Vagina (tissue), 2 donors: ENCODE results near the gene PRG3. TPM values are rescaled to one million over a fixed set of nuclear protein-coding genes. Genes with fewer than 3 reads are reported as not detected.

ENCODE experiments used
- DNase-seq, 2 donors: peaks; one replicate each; pipeline ENCODE4 v3.0.0-alpha.2; 2017; ENCODE audit errors: extremely low spot score in 2 of 2
- H3K27ac ChIP-seq: fragments of 200-600 bp; sonication (generic); one replicate; pipeline ENCODE4 v1.5.1; 2019
- H3K27me3 ChIP-seq: fragments of 200-600 bp; sonication (generic); one replicate; pipeline ENCODE4 v1.5.1; 2019
- H3K36me3 ChIP-seq, 2 donors: fragments of 200-600 bp; sonication (generic); one replicate each; pipeline ENCODE4 v1.5.1; 2017 to 2019
- H3K4me1 ChIP-seq: fragments of 200-600 bp; sonication (generic); one replicate; pipeline ENCODE4 v1.5.1; 2019
- H3K4me3 ChIP-seq, 2 donors: fragments of 200-600 bp; sonication (generic); 1 replicate in 1 of 2; 2 replicates in 1 of 2; pipeline ENCODE4 v1.5.1; 2016 to 2019
- H3K9me3 ChIP-seq: fragments of 200-600 bp; sonication (generic); one replicate; pipeline ENCODE4 v1.5.1; 2019
- POLR2A ChIP-seq, 2 donors: fragments of 450-650 bp; IDR thresholded peaks; one replicate each; pipeline ENCODE4 v1.6.1; 2017; ENCODE audit warnings: antibody characterized with exemption in 2 of 2, mild to moderate bottlenecking in 2 of 2, moderate library complexity in 2 of 2
- POLR2AphosphoS5 ChIP-seq, 2 donors: sonication (generic); formaldehyde crosslinking; IDR thresholded peaks; one replicate each; pipeline ENCODE4 v1.9.0; 2017; ENCODE audit warnings: antibody characterized with exemption in 2 of 2, mild to moderate bottlenecking in 2 of 2, low read depth in 1 of 2; ENCODE audit not compliant: insufficient read depth in 1 of 2
- intact Hi-C: fragments of 100-400 bp; cut with DNase I; formaldehyde crosslinking; loops from one replicate; pipeline ENCODE4 v1.15.1; 2023
- total RNA-seq: library from RNA; depleted of rRNA; stranded (reverse); fragments of >200 nt; gene quantifications from one replicate; pipeline ENCODE4 v1.2.3, GENCODE V29; 2016
- TF ChIP-seq, protein P1 (sequence below), 3 experiments: fragments of 450-650 bp in 2 of 3; fragments of 200-600 bp in 1 of 3; sonication (generic) in 1 of 3; IDR thresholded peaks; one replicate each; pipeline ENCODE4 v1.5.1; 2017 to 2019; ENCODE audit warnings: antibody characterized with exemption in 3 of 3, mild to moderate bottlenecking in 2 of 3, moderate library complexity in 2 of 3

PRG3 gene
- total RNA-seq, 1 donor from 2014 or later: not detected

DNA sequence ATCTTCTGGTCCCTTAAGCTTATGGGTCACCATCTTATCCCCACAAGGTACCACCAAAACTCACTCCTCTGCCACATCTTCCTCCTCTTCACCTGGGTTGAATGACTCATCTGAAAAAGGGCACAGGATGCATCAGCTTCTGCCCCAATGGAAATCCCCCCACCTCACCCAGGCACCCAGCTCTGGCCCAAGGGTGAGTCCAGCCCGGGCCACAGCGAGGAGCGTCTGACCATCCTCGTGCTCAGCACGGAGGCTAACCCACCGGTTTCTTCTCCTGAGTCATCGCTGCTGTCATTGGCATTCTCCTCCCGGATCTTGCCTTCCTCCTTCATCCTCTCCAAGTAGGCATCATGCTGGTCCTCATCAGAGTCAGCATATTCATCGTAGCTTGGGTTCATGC, 50.9 kb downstream of the PRG3 start:
- Histone ChIP-seq H3K27me3 (no peaks in the 10 kb centered on the region), H3K27ac (no peak overlapping the region), H3K4me1 (peaks cover 35% of the 10 kb centered on the region), H3K36me3 (peaks cover 0 to 71% of the 10 kb centered on the region in 2 donors), H3K9me3 (no peaks in the 10 kb centered on the region), H3K4me3 (no peak overlapping the region)
- intact Hi-C loops: no loop called here
- TF ChIP-seq POLR2AphosphoS5 (IDR thresholded peaks at IDR 0.05; ENCODE audit: insufficient read depth in 1 of 2, low read depth in 1 of 2): no peak
- TF ChIP-seq POLR2A (IDR thresholded peaks at IDR 0.05): no peak
- TF ChIP-seq, protein P1, sequence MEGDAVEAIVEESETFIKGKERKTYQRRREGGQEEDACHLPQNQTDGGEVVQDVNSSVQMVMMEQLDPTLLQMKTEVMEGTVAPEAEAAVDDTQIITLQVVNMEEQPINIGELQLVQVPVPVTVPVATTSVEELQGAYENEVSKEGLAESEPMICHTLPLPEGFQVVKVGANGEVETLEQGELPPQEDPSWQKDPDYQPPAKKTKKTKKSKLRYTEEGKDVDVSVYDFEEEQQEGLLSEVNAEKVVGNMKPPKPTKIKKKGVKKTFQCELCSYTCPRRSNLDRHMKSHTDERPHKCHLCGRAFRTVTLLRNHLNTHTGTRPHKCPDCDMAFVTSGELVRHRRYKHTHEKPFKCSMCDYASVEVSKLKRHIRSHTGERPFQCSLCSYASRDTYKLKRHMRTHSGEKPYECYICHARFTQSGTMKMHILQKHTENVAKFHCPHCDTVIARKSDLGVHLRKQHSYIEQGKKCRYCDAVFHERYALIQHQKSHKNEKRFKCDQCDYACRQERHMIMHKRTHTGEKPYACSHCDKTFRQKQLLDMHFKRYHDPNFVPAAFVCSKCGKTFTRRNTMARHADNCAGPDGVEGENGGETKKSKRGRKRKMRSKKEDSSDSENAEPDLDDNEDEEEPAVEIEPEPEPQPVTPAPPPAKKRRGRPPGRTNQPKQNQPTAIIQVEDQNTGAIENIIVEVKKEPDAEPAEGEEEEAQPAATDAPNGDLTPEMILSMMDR (IDR thresholded peaks at IDR 0.05): no peak
- DNase-seq: no peak

DNA sequence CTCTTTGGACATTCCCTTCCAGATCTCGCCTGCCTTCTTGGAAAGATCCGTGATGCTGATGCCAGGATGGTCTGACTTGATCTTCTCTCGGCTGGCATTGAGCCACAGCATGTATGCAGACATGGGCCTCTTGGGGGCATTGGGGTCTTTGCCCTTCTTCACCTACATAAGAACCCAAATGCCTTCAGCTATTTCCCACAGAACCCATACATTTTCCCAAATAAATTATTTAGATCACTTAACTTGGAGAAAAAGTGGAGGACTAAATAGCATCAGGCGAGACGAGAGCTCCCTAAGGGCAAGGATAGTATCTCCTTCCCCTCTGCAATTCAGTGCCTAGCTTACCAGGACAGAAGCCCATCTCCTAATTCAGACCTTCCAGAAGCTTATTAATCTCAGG, 53.2 kb downstream of the PRG3 start:
- peaks cover 30% of the 10 kb centered on the region for H3K4me1 ChIP-seq
- no peak overlapping the region for H3K4me3 ChIP-seq
- H3K27ac ChIP-seq: no peak overlapping the region
- intact Hi-C loops: loop anchor here (10.0 kb wide), 1 partner anchor 317 kb away; the partner anchor contains the start of gene YPEL4
- no peaks in the 10 kb centered on the region for H3K27me3 ChIP-seq
- no peak for DNase-seq
- no peaks in the 10 kb centered on the region for H3K9me3 ChIP-seq
- H3K36me3 ChIP-seq: peaks cover 0 to 62% of the 10 kb centered on the region in 2 donors
- no peak for TF ChIP-seq POLR2A (IDR thresholded peaks at IDR 0.05)
- TF ChIP-seq, protein P1 (IDR thresholded peaks at IDR 0.05): no peak

Other genes starting within 250 kb of the PRG3 start
- gene LRRC55, start 199.2 kb downstream of the PRG3 start, total RNA-seq: 0.74 TPM
- gene APLNR, start 143.9 kb downstream of the PRG3 start, total RNA-seq: 2.9 TPM
- 159 TPM for gene TNKS1BP1, start 56.2 kb downstream of the PRG3 start, total RNA-seq
- 85.4 TPM for gene SSRP1, start 45.3 kb downstream of the PRG3 start, total RNA-seq
- gene P2RX3, start 42.8 kb downstream of the PRG3 start, total RNA-seq: not detected
- not detected for gene PRG2, start 9.5 kb upstream of the PRG3 start, total RNA-seq
- gene SLC43A3, start 46.0 kb upstream of the PRG3 start, total RNA-seq: 53.5 TPM
- gene RTN4RL2, start 79.4 kb upstream of the PRG3 start, total RNA-seq: 2.0 TPM
- gene SLC43A1, start 134.6 kb upstream of the PRG3 start, total RNA-seq: 22.6 TPM
- gene TIMM10, start 149.6 kb upstream of the PRG3 start, total RNA-seq: 45.2 TPM
- not detected for gene SMTNL1, start 156.4 kb upstream of the PRG3 start, total RNA-seq
- 48.1 TPM for gene UBE2L6, start 186.5 kb upstream of the PRG3 start, total RNA-seq
- gene SERPING1, start 216.5 kb upstream of the PRG3 start, total RNA-seq: 779 TPM